WTC11 (cell line): Measurements from ENCODE around the gene TBC1D14.

Experiments
- HMGA2 ChIP-seq: fragments of 250-450 bp; sonication (Bioruptor Pico); IDR thresholded peaks from 2 replicates; pipeline ENCODE4 v1.4.0; 2021; ENCODE audit warnings: mild to moderate bottlenecking, moderate library complexity
- NFE2L1 ChIP-seq: sonication (generic); formaldehyde crosslinking; IDR thresholded peaks from 2 replicates; pipeline ENCODE4 v1.8.1; 2023; ENCODE audit warnings: missing genetic modification reagents
- NFYB ChIP-seq: sonication (generic); formaldehyde crosslinking; conservative IDR thresholded peaks from 2 replicates; pipeline ENCODE4 v1.8.0; 2022; ENCODE audit warnings: low read depth, missing genetic modification reagents
- SOX15 ChIP-seq: fragments of 250-450 bp; sonication (Bioruptor Pico); IDR thresholded peaks from 2 replicates; pipeline ENCODE4 v1.9.0; 2021; ENCODE audit warnings: mild to moderate bottlenecking
- SP1 ChIP-seq: sonication (generic); formaldehyde crosslinking; conservative IDR thresholded peaks from 2 replicates; pipeline ENCODE4 v1.8.1; 2022; ENCODE audit warnings: missing genetic modification reagents
- TP53 ChIP-seq: sonication (generic); formaldehyde crosslinking; IDR thresholded peaks from 2 replicates; pipeline ENCODE4 v1.8.1; 2023; ENCODE audit warnings: mild to moderate bottlenecking, missing genetic modification reagents
- ZNF121 ChIP-seq: sonication (generic); formaldehyde crosslinking; IDR thresholded peaks from 2 replicates; pipeline ENCODE4 v1.8.0; 2023; ENCODE audit warnings: missing genetic modification reagents
- TF ChIP-seq, protein P1 (sequence below): sonication (generic); formaldehyde crosslinking; IDR thresholded peaks from 2 replicates; pipeline ENCODE4 v1.8.0; 2022; ENCODE audit warnings: mild to moderate bottlenecking, missing genetic modification reagents
- TF ChIP-seq, protein P2 (sequence below): fragments of 200-600 bp; IDR thresholded peaks from 2 replicates; pipeline ENCODE4 v1.8.0; 2022; ENCODE audit warnings: antibody characterized with exemption
- TF ChIP-seq, protein P3 (sequence below): sonication (generic); formaldehyde crosslinking; conservative IDR thresholded peaks from 2 replicates; pipeline ENCODE4 v1.8.1; 2022; ENCODE audit warnings: mild to moderate bottlenecking, missing genetic modification reagents
- TF ChIP-seq, protein P4 (sequence below): sonication (generic); formaldehyde crosslinking; IDR thresholded peaks from 2 replicates; pipeline ENCODE4 v1.8.1; 2023; ENCODE audit warnings: mild to moderate bottlenecking, missing genetic modification reagents, moderate library complexity
- TF ChIP-seq, protein P5 (sequence below): sonication (generic); formaldehyde crosslinking; conservative IDR thresholded peaks from 2 replicates; pipeline ENCODE4 v1.8.1; 2023; ENCODE audit warnings: mild to moderate bottlenecking, low read depth, missing genetic modification reagents, moderate library complexity
- TF ChIP-seq, protein P6 (sequence below): sonication (generic); formaldehyde crosslinking; IDR thresholded peaks from 2 replicates; pipeline ENCODE4 v1.8.1; 2022; ENCODE audit warnings: low read depth, mild to moderate bottlenecking, moderate library complexity, missing genetic modification reagents, borderline replicate concordance

DNA sequence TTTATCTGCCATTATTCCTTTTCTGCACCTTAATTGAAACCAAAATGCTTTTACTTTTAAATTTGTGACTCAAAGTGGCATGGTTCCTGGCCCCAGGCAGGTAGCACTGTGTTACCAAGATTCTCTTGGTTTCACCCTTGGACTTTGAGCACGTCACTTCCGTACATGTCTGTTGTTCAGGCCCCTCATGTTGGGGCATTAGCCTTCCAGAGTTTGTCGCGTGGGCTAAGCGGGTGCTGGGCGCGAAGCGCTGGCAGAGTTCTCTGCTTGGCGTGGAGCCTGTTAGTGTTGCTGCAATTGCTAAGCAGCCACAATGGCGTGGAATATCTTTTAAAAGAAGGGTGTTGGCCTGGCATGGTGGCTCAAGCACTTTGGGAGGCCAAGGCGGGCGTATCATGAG, 119.6 kb downstream of the TBC1D14 start:
- TF ChIP-seq, protein P1, sequence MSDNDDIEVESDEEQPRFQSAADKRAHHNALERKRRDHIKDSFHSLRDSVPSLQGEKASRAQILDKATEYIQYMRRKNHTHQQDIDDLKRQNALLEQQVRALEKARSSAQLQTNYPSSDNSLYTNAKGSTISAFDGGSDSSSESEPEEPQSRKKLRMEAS = no peak
- TF ChIP-seq, protein P2, sequence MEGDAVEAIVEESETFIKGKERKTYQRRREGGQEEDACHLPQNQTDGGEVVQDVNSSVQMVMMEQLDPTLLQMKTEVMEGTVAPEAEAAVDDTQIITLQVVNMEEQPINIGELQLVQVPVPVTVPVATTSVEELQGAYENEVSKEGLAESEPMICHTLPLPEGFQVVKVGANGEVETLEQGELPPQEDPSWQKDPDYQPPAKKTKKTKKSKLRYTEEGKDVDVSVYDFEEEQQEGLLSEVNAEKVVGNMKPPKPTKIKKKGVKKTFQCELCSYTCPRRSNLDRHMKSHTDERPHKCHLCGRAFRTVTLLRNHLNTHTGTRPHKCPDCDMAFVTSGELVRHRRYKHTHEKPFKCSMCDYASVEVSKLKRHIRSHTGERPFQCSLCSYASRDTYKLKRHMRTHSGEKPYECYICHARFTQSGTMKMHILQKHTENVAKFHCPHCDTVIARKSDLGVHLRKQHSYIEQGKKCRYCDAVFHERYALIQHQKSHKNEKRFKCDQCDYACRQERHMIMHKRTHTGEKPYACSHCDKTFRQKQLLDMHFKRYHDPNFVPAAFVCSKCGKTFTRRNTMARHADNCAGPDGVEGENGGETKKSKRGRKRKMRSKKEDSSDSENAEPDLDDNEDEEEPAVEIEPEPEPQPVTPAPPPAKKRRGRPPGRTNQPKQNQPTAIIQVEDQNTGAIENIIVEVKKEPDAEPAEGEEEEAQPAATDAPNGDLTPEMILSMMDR = no peak
- TF ChIP-seq SP1 (CRISPR knock-in tag) (no peak), NFE2L1 (CRISPR knock-in tag) (no peak), ZNF121 (CRISPR knock-in tag) (no peak), NFYB (no peak), TP53 (CRISPR knock-in tag) (no peak), HMGA2 (CRISPR knock-in tag) (no peak), SOX15 (CRISPR knock-in tag) (no peak)
- TF ChIP-seq, protein P3, sequence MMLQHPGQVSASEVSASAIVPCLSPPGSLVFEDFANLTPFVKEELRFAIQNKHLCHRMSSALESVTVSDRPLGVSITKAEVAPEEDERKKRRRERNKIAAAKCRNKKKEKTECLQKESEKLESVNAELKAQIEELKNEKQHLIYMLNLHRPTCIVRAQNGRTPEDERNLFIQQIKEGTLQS (CRISPR knock-in tag) = no peak
- TF ChIP-seq, protein P4, sequence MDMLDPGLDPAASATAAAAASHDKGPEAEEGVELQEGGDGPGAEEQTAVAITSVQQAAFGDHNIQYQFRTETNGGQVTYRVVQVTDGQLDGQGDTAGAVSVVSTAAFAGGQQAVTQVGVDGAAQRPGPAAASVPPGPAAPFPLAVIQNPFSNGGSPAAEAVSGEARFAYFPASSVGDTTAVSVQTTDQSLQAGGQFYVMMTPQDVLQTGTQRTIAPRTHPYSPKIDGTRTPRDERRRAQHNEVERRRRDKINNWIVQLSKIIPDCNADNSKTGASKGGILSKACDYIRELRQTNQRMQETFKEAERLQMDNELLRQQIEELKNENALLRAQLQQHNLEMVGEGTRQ (CRISPR knock-in tag) = no peak
- TF ChIP-seq, protein P5, sequence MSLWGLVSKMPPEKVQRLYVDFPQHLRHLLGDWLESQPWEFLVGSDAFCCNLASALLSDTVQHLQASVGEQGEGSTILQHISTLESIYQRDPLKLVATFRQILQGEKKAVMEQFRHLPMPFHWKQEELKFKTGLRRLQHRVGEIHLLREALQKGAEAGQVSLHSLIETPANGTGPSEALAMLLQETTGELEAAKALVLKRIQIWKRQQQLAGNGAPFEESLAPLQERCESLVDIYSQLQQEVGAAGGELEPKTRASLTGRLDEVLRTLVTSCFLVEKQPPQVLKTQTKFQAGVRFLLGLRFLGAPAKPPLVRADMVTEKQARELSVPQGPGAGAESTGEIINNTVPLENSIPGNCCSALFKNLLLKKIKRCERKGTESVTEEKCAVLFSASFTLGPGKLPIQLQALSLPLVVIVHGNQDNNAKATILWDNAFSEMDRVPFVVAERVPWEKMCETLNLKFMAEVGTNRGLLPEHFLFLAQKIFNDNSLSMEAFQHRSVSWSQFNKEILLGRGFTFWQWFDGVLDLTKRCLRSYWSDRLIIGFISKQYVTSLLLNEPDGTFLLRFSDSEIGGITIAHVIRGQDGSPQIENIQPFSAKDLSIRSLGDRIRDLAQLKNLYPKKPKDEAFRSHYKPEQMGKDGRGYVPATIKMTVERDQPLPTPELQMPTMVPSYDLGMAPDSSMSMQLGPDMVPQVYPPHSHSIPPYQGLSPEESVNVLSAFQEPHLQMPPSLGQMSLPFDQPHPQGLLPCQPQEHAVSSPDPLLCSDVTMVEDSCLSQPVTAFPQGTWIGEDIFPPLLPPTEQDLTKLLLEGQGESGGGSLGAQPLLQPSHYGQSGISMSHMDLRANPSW (CRISPR knock-in tag) = no peak
- TF ChIP-seq, protein P6, sequence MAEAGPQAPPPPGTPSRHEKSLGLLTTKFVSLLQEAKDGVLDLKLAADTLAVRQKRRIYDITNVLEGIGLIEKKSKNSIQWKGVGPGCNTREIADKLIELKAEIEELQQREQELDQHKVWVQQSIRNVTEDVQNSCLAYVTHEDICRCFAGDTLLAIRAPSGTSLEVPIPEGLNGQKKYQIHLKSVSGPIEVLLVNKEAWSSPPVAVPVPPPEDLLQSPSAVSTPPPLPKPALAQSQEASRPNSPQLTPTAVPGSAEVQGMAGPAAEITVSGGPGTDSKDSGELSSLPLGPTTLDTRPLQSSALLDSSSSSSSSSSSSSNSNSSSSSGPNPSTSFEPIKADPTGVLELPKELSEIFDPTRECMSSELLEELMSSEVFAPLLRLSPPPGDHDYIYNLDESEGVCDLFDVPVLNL (CRISPR knock-in tag) = no peak
